HepG2 (cell line): ENCODE measurements around the gene TPM1. TPM values are rescaled to one million over a fixed set of nuclear protein-coding genes. Genes with fewer than 3 reads are reported as not detected.

ENCODE experiments used
- ATAC-seq: fragments of 200-7000 bp; cut with Tn5 transposase; 3 replicates; pipeline ENCODE4 v1.9.1; 2020; ENCODE audit warnings: mild to moderate bottlenecking, moderate library complexity
- BruUV-seq: library from RNA; stranded (reverse); fragments of 400-500 nt; replicated peaks from 2 replicates; lab custom pipeline; 2021; lab: Mats Ljungman, UMichigan
- CTCF ChIA-PET: fragments of 300-600 bp; formaldehyde crosslinking; extraction: SDS; loops from one replicate; lab custom pipeline; 2021; ENCODE audit warnings: low total read pairs, inconsistent platforms, low intra/inter-chr PET ratio; lab: Yijun Ruan, JAX
- POLR2A ChIA-PET: fragments of 350-600 bp; sonication (Branson Sonifier 250); formaldehyde crosslinking; loops from one replicate; lab custom pipeline; 2020; ENCODE audit warnings: antibody characterized with exemption, inconsistent platforms; lab: Yijun Ruan, JAX
- DNase-seq: peaks from one replicate; pipeline ENCODE4 v3.0.0-alpha.2; 2015; ENCODE audit warnings: low spot score
- FAIRE-seq: peaks from 3 replicates; lab custom pipeline; 2011; peaks lifted over from hg19 to GRCh38; lab: Jason Lieb, UNC
- H2AFZ ChIP-seq: one replicate; pipeline ENCODE4 v1.6.1; 2011; ENCODE audit warnings: low read length, inconsistent platforms
- H3K27ac ChIP-seq: fragments of 300-600 bp; 3 replicates; pipeline ENCODE4 v1.8.0; 2011; ENCODE audit warnings: mixed run types, mild to moderate bottlenecking, mixed read lengths, low read length, inconsistent platforms; ENCODE audit not compliant: insufficient read depth; ENCODE audit errors: extremely low read length
- H3K27me3 ChIP-seq, 2 experiments: fragments of 200-600 bp in 1 of 2; 2 replicates in 1 of 2; 3 replicates in 1 of 2; pipeline versions ENCODE4 v1.6.0 to v1.8.0; 2011; ENCODE audit warnings: low read length in 2 of 2, mild to moderate bottlenecking in 2 of 2, moderate library complexity in 2 of 2, inconsistent platforms in 1 of 2; ENCODE audit not compliant: insufficient read depth in 2 of 2, control insufficient read depth in 1 of 2
- H3K36me3 ChIP-seq, 2 experiments: fragments of 200-600 bp in 1 of 2; replicated peaks in 1 of 2; 2 replicates in 1 of 2; 3 replicates in 1 of 2; pipeline versions ENCODE4 v1.5.1 to v1.8.0; 2011; ENCODE audit warnings: low read length in 2 of 2, inconsistent platforms in 1 of 2; ENCODE audit not compliant: insufficient read depth in 2 of 2, control insufficient read depth in 1 of 2
- H3K4me1 ChIP-seq: 2 replicates; pipeline ENCODE4 v1.5.1; 2012; ENCODE audit warnings: low read length, inconsistent platforms; ENCODE audit not compliant: insufficient read depth
- H3K4me2 ChIP-seq: 2 replicates; pipeline ENCODE4 v1.6.0; 2011; ENCODE audit warnings: low read depth, low read length, inconsistent platforms
- H3K4me3 ChIP-seq, 3 experiments: fragments of 200-600 bp in 1 of 3; sonication (generic), shearing (Covaris generic) in 1 of 3; replicated peaks in 1 of 3; 2 replicates each; pipeline ENCODE4 v1.5.1; 2011 to 2016; ENCODE audit warnings: low read length in 3 of 3, inconsistent platforms in 2 of 3, low read depth in 2 of 3, mild to moderate bottlenecking in 2 of 3, control low read depth in 1 of 3, mixed read lengths in 1 of 3; ENCODE audit not compliant: insufficient read depth in 1 of 3
- H3K79me2 ChIP-seq: one replicate; pipeline ENCODE4 v1.6.1; 2011; ENCODE audit warnings: low read length, inconsistent platforms; ENCODE audit not compliant: insufficient read depth
- H3K9ac ChIP-seq: 2 replicates; pipeline ENCODE4 v1.6.0; 2011; ENCODE audit warnings: mild to moderate bottlenecking, low read depth, low read length, inconsistent platforms; ENCODE audit not compliant: insufficient read depth
- H3K9me3 ChIP-seq: 2 replicates; pipeline ENCODE4 v1.5.1; 2012; ENCODE audit warnings: mild to moderate bottlenecking, low read length
- H4K20me1 ChIP-seq: 2 replicates; pipeline ENCODE4 v1.6.0; 2011; ENCODE audit warnings: inconsistent platforms, mild to moderate bottlenecking, low read length, moderate library complexity; ENCODE audit not compliant: insufficient read depth
- EP300 ChIP-seq, 3 experiments: sonication (generic) in 1 of 3; formaldehyde crosslinking in 1 of 3; IDR thresholded peaks; 2 replicates each; pipeline versions ENCODE4 v1.5.1 to v1.6.1; 2011 to 2020; ENCODE audit warnings: low read depth in 2 of 3, low read length in 2 of 3, borderline replicate concordance in 1 of 3, improper control_type of control experiment in 1 of 3, mild to moderate bottlenecking in 1 of 3, missing genetic modification reagents in 1 of 3, moderate library complexity in 1 of 3
- MTERF4 ChIP-seq: sonication (generic); formaldehyde crosslinking; IDR thresholded peaks from 2 replicates; pipeline ENCODE4 v1.8.0; 2023; ENCODE audit warnings: mild to moderate bottlenecking, missing genetic modification reagents
- SALL1 ChIP-seq: sonication (generic); formaldehyde crosslinking; IDR thresholded peaks from 2 replicates; pipeline ENCODE4 v1.8.0; 2022; ENCODE audit warnings: mild to moderate bottlenecking, missing genetic modification reagents
- WGBS: methylation state at CpG from one replicate; pipeline ENCODE4 v1.1.6; 2017; ENCODE audit warnings: low lambda C conversion rate; 5-methylcytosine and 5-hydroxymethylcytosine counted together
- in situ Hi-C: cut with HindIII; loops from 2 replicates; pipeline ENCODE4 v1.10.0; 2017; ENCODE audit warnings: low pct_unique_long_range_greater_than_20kb; ENCODE audit not compliant: extremely low pct_ligation_motif_present
- intact Hi-C: fragments of 100-400 bp; cut with micrococcal nuclease; formaldehyde crosslinking; loops from one replicate; pipeline ENCODE4 v1.10.0; 2022; ENCODE audit not compliant: unreplicated experiment
- polyA plus RNA-seq, 8 experiments: library from polyadenylated mRNA; depleted of rRNA in 3 of 8; stranded (reverse) in 7 of 8; unstranded in 1 of 8; fragments of >200 nt; fragmentation: Illumina TruSeq in 4 of 8; extraction: Trizol in 4 of 8; gene quantifications; 2 replicates each; pipeline versions ENCODE4 v1.2.1 to v1.2.3, GENCODE V29; 2011 to 2016; ENCODE audit warnings: low read depth in 4 of 8, missing spikeins in 1 of 8, mixed read lengths in 1 of 8; ENCODE audit not compliant: insufficient read depth in 1 of 8
- total RNA-seq, 5 experiments: library from RNA; depleted of rRNA; stranded (reverse); fragments of >200 nt; fragmentation: Illumina TruSeq; extraction: Trizol; gene quantifications; 2 replicates each; pipeline ENCODE4 v1.2.3, GENCODE V29; 2016; ENCODE audit warnings: low read depth in 1 of 5

Gene TPM1
- total and polyA plus RNA-seq, 2 of the 13 experiments (the other 11 are each of a cell fraction or from before 2014, with no cell fraction given), result 98.9 to 109 TPM

GRCh38 chr15:63086271-63086670, 43.7 kb downstream of the TPM1 start:
- H3K27ac ChIP-seq, result no peak overlapping the region
- H2AFZ ChIP-seq, result no peak overlapping the region
- no peaks in the 10 kb centered on the region for H3K9me3 ChIP-seq
- no peaks in the 10 kb centered on the region for H3K79me2 ChIP-seq
- in situ Hi-C loops (no loop called here), intact Hi-C loops (no loop called here)
- H3K9ac ChIP-seq, result no peak overlapping the region
- WGBS, result 88% methylated on average over 4 of the region's 4 CpGs
- no peak for TF ChIP-seq MTERF4 (CRISPR knock-in tag)
- CTCF ChIA-PET, result no interaction called here
- H4K20me1 ChIP-seq, result no peaks in the 10 kb centered on the region
- no peak for DNase-seq
- no peaks in the 10 kb centered on the region for H3K36me3 ChIP-seq
- no peak for FAIRE-seq
- no peak overlapping the region for H3K4me3 ChIP-seq
- POLR2A ChIA-PET, result interaction anchor here (0.6 to 5.1 kb wide), 4 partner anchors 32 to 198 kb away, joined by 3 to 42 read pairs (median 4); no protein-coding TSS in a partner anchor
- BruUV-seq, result no TSS peak
- H3K27me3 ChIP-seq, result no peaks in the 10 kb centered on the region
- H3K4me1 ChIP-seq, result peaks cover 87% of the 10 kb centered on the region
- no peak for ATAC-seq
- H3K4me2 ChIP-seq, result no peak overlapping the region

GRCh38 chr15:63086947-63087346, 44.4 kb downstream of the TPM1 start:
- ChIA-PET CTCF (no interaction called here), POLR2A (interaction anchor here (0.6 to 5.1 kb wide), 4 partner anchors 32 to 199 kb away, joined by 3 to 42 read pairs (median 4); no protein-coding TSS in a partner anchor)
- no peaks in the 10 kb centered on the region for H3K9me3 ChIP-seq
- no TSS peak for BruUV-seq
- WGBS, result 53% methylated on average over 4 of the region's 5 CpGs
- no peaks in the 10 kb centered on the region for H3K79me2 ChIP-seq
- peaks cover 81% of the 10 kb centered on the region for H3K4me1 ChIP-seq
- ATAC-seq, result no peak
- DNase-seq, result no peak
- no peak overlapping the region for H3K9ac ChIP-seq
- peak overlapping the region; percentile 23; the same call in 1 of the 2 replicates for H3K4me2 ChIP-seq
- in situ Hi-C loops (no loop called here), intact Hi-C loops (no loop called here)
- H2AFZ ChIP-seq, result no peak overlapping the region
- TF ChIP-seq EP300 (IDR thresholded peaks at IDR 0.05; ENCODE audit: low read depth in 2 of 2, low read length in 2 of 2) (no peak), EP300 (CRISPR knock-in tag; IDR thresholded peaks at IDR 0.05; ENCODE audit: borderline replicate concordance) (no peak), SALL1 (CRISPR knock-in tag) (0 out of 2 replicates have a peak, but pooled peaks have one; percentile 15)
- TF ChIP-seq, all 625 proteins: peak for 1
- Histone ChIP-seq H3K27ac (peak overlapping the region; percentile 27), H3K27me3 (no peaks in the 10 kb centered on the region), H3K4me3 (0 out of 6 replicates have a peak overlapping the region, but pooled peaks of 1 of the 3 experiments have one; percentile 10), H3K36me3 (no peaks in the 10 kb centered on the region), H4K20me1 (no peaks in the 10 kb centered on the region)
- FAIRE-seq, result no peak
